Heart left ventricle (tissue), 13 donors: ENCODE measurements around the gene ANXA11.

ENCODE experiments used
- POLR2A ChIP-seq, 2 donors: fragments of 450-650 bp; IDR thresholded peaks; one replicate each; pipeline ENCODE4 v1.6.1; 2017; ENCODE audit warnings: antibody characterized with exemption in 2 of 2, mild to moderate bottlenecking in 2 of 2, moderate library complexity in 2 of 2
- TF ChIP-seq, protein P1 (sequence below), 12 donors: fragments of 200-600 bp; sonication (generic) in 4 of 12; IDR thresholded peaks; one replicate each; pipeline versions ENCODE4 v1.5.0 to v1.8.0; 2018 to 2022; ENCODE audit warnings: antibody characterized with exemption in 12 of 12, mild to moderate bottlenecking in 5 of 12
- donor health status: ischemic (EF 13 %, LVEDD 7.1; RV severe dilation, severe dysfunction).
- donor health status: DM: no; HTN: yes; CAD: no.
- donor health status: DM: no; HTN: no; CAD: no.
- donor health status: ischemic (EF 25% LVEDD 6.9; RV normal size, moderate dysfunction).
- donor health status: ischemic (EF 25% LVEDD 5.7; RV mildly dilated, moderate dysfunction).
- donor health status: ischemic (EF 35%, LVEDD 5.7; RV mildly dilated, moderate dysfunction).
- donor health status: nonischemic (EF 11% LVEDD 7.7; RV severe dilation, severe dysfunction).
- donor health status: DM: yes; HTN: yes; CAD: no.
- donor health status: PGD.
- donor health status: ischemic (EF 29% LVEDD 5.4; RV normal size, mild dysfunction).
- donor health status: nonischemic (EF 23%, LVEDD 6.1; RV moderate dilation, normal function).

DNA sequence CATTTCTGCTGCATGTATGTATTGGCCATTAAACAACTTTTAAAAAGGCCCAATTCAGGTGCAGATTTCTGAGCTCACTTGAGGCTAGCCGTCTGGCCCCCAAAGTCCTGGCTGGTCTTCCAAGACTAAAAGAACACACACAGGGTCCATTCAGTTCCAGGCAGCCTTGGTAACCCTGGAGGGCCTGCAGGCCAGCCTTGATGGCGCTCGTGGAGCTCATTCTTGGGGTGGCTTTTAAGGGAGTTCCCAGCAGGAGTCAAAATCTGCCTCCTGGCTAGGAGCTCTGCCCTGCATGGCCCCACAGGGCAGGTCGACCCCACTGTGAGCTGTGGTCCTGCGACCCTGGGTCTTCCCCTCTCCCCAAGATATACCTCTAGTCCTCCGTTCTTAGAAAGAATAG, 28.8 kb downstream of the ANXA11 start:
- TF ChIP-seq, protein P1, sequence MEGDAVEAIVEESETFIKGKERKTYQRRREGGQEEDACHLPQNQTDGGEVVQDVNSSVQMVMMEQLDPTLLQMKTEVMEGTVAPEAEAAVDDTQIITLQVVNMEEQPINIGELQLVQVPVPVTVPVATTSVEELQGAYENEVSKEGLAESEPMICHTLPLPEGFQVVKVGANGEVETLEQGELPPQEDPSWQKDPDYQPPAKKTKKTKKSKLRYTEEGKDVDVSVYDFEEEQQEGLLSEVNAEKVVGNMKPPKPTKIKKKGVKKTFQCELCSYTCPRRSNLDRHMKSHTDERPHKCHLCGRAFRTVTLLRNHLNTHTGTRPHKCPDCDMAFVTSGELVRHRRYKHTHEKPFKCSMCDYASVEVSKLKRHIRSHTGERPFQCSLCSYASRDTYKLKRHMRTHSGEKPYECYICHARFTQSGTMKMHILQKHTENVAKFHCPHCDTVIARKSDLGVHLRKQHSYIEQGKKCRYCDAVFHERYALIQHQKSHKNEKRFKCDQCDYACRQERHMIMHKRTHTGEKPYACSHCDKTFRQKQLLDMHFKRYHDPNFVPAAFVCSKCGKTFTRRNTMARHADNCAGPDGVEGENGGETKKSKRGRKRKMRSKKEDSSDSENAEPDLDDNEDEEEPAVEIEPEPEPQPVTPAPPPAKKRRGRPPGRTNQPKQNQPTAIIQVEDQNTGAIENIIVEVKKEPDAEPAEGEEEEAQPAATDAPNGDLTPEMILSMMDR (IDR thresholded peaks at IDR 0.05): no peak
- no peak for TF ChIP-seq POLR2A (IDR thresholded peaks at IDR 0.05)
